Motor neuron (in vitro differentiated cells): ENCODE results near the gene GMPPB. TPM values are rescaled to one million over a fixed set of nuclear protein-coding genes. Genes with fewer than 3 reads are reported as not detected.
A peak's percentile ranks its signal among the peaks of the same experiment; 100 is the strongest.
"Not testable (repeated sequence)": the region's sequence is repeated elsewhere in the genome, so short reads cannot be mapped to it uniquely, and the experiment has no call there.

Source experiments
- ATAC-seq, 8 experiments: fragments of 200-7000 bp; cut with Tn5 transposase; replicated peaks in 6 of 8; 2 replicates each; pipeline ENCODE4 v1.8.0; 2021; ENCODE audit warnings: mild to moderate bottlenecking in 8 of 8, moderate library complexity in 8 of 8
- H3K27ac ChIP-seq, 2 donors: fragments of 250-450 bp; sonication (Bioruptor Pico); 2 replicates each; pipeline ENCODE4 v1.9.0; 2021; ENCODE audit warnings: antibody characterized with exemption in 2 of 2, mild to moderate bottlenecking in 2 of 2, moderate library complexity in 1 of 2
- H3K4me1 ChIP-seq, 2 donors: fragments of 250-450 bp; sonication (Bioruptor Pico); replicated peaks in 1 of 2; 2 replicates each; pipeline ENCODE4 v1.6.1; 2021; ENCODE audit warnings: antibody characterized with exemption in 2 of 2, mild to moderate bottlenecking in 2 of 2, moderate library complexity in 1 of 2
- H3K4me3 ChIP-seq, 5 donors: fragments of 250-450 bp; sonication (Bioruptor Pico); 2 replicates each; pipeline ENCODE4 v1.9.0; 2021; ENCODE audit warnings: antibody characterized with exemption in 5 of 5, mild to moderate bottlenecking in 5 of 5, moderate library complexity in 4 of 5
- WGBS, 10 experiments: fragments of 450-650 bp; shearing (Covaris generic); methylation state at CpG; one replicate each; pipeline ENCODE4 v1.0.0; 2022; 5-methylcytosine and 5-hydroxymethylcytosine counted together
- in situ Hi-C, 9 experiments: fragments of 400-800 bp; cut with MboI; loops; one replicate each; pipeline ENCODE4 v1.15.0; 2021; ENCODE audit warnings: low sequenced_read_pairs in 9 of 9, low pct_unique_long_range_greater_than_20kb in 2 of 9; ENCODE audit not compliant: unreplicated experiment in 9 of 9
- total RNA-seq, 8 experiments: library from RNA; unstranded; fragments of 300-600 nt; gene quantifications; 2 replicates each; pipeline versions ENCODE4 v1.2.3 to v1.2.4, GENCODE V29; 2022

Gene GMPPB
- total RNA-seq, 8 experiments from 2014 or later, result 11.4 to 21.3 (median 16.2) TPM

GRCh38 chr3:49748874-49749273 is 25.1 kb upstream of the GMPPB start:
- H3K4me3 ChIP-seq, in situ Hi-C loops, H3K4me1 ChIP-seq, H3K27ac ChIP-seq: not testable (repeated sequence)
- WGBS, 10 experiments, result 67 to 94% (median 87%) methylated on average over 2 to 3 of the region's 5 CpGs; no CpG with 5 or more reads in 7 of the 10 experiments
- ATAC-seq, result peak in 2 of 8 experiments; percentile 10 to 25

GRCh38 chr3:49747792-49748480 is 24.2 kb upstream of the GMPPB start:
- peak in 3 of 8 experiments; percentile 52 to 86 (median 80) for ATAC-seq
- no peak overlapping the region for H3K27ac ChIP-seq
- 33 to 100% (median 76%) methylated on average over 1 to 11 of the region's 13 CpGs for WGBS, 10 experiments
- H3K4me3 ChIP-seq, result no peak overlapping the region
- no peaks in the 10 kb centered on the region for H3K4me1 ChIP-seq
- in situ Hi-C loops, result no loop called here

GRCh38 chr3:49745986-49746385 is 22.2 kb upstream of the GMPPB start:
- 57 to 100% (median 84%) methylated on average over 1 to 2 of the region's 2 CpGs; no CpG with 5 or more reads in 2 of the 10 experiments for WGBS, 10 experiments
- in situ Hi-C loops, result no loop called here
- no peaks in the 10 kb centered on the region for H3K4me1 ChIP-seq
- no peak overlapping the region for H3K27ac ChIP-seq
- ATAC-seq, result peak in 1 of 8 experiments; percentile 27
- no peak overlapping the region for H3K4me3 ChIP-seq

- no peak for ATAC-seq
- Histone ChIP-seq H3K27ac (no peak overlapping the region), H3K4me3 (no peak overlapping the region), H3K4me1 (no peaks in the 10 kb centered on the region)
- in situ Hi-C loops, result no loop called here
Measured at GRCh38 chr3:49740427-49740826, 16.7 kb upstream of the GMPPB start.

- Histone ChIP-seq H3K27ac (no peak overlapping the region), H3K4me3 (no peak overlapping the region), H3K4me1 (no peaks in the 10 kb centered on the region)
- ATAC-seq, result no peak
- in situ Hi-C loops, result no loop called here
- 92 to 100% (median 100%) methylated on average over 1 to 8 of the region's 11 CpGs; no CpG with 5 or more reads in 2 of the 10 experiments for WGBS, 10 experiments
Measured at GRCh38 chr3:49738067-49738713, 14.4 kb upstream of the GMPPB start.

GRCh38 chr3:49734752-49735151 is 11.0 kb upstream of the GMPPB start:
- H3K4me3 ChIP-seq, result no peak overlapping the region
- ATAC-seq, result no peak
- in situ Hi-C loops, result no loop called here
- H3K4me1 ChIP-seq, result no peaks in the 10 kb centered on the region
- 80 to 100% (median 97%) methylated on average over 1 to 4 of the region's 6 CpGs; no CpG with 5 or more reads in 6 of the 10 experiments for WGBS, 10 experiments
- no peak overlapping the region for H3K27ac ChIP-seq

GRCh38 chr3:49733551-49733950 is 9.8 kb upstream of the GMPPB start:
- WGBS, 10 experiments, result 56 to 100% (median 100%) methylated on average over 1 of the region's 1 CpG; no CpG with 5 or more reads in 5 of the 10 experiments
- ATAC-seq, result peak in 2 of 8 experiments; percentile 28 to 36
- H3K27ac ChIP-seq, result no peak overlapping the region
- in situ Hi-C loops, result no loop called here
- no peak overlapping the region for H3K4me3 ChIP-seq
- no peaks in the 10 kb centered on the region for H3K4me1 ChIP-seq

GRCh38 chr3:49732597-49732996 is 8.8 kb upstream of the GMPPB start:
- H3K27ac ChIP-seq, result no peak overlapping the region
- no peak overlapping the region for H3K4me3 ChIP-seq
- no peaks in the 10 kb centered on the region for H3K4me1 ChIP-seq
- ATAC-seq, result no peak
- WGBS, 10 experiments, result 67 to 100% (median 92%) methylated on average over 1 to 10 of the region's 11 CpGs
- in situ Hi-C loops, result no loop called here

- no peak overlapping the region for H3K4me3 ChIP-seq
- 81 to 100% (median 100%) methylated on average over 1 to 4 of the region's 4 CpGs; no CpG with 5 or more reads in 5 of the 10 experiments for WGBS, 10 experiments
- in situ Hi-C loops, result no loop called here
- no peaks in the 10 kb centered on the region for H3K4me1 ChIP-seq
- H3K27ac ChIP-seq, result no peak overlapping the region
- no peak for ATAC-seq
Measured at GRCh38 chr3:49729966-49730609, 6.3 kb upstream of the GMPPB start.

GRCh38 chr3:49727924-49728361 is 4.2 kb upstream of the GMPPB start:
- WGBS, 10 experiments, result 92 to 100% (median 100%) methylated on average over 1 to 12 of the region's 15 CpGs; no CpG with 5 or more reads in 3 of the 10 experiments

GRCh38 chr3:49727154-49727923 is 3.6 kb upstream of the GMPPB start:
- WGBS, 10 experiments, result 78 to 100% (median 97%) methylated on average over 1 to 5 of the region's 19 CpGs; no CpG with 5 or more reads in 2 of the 10 experiments
- Histone ChIP-seq H3K27ac (no peak overlapping the region), H3K4me3 (no peak overlapping the region), H3K4me1 (peaks cover 11 to 13% of the 10 kb centered on the region in 2 donors)
- in situ Hi-C loops, result no loop called here
- no peak for ATAC-seq

More at GRCh38 chr3:49727924-49728361, 4.2 kb upstream of the GMPPB start:
- no peak overlapping the region for H3K4me3 ChIP-seq
- ATAC-seq, result no peak
- no peak overlapping the region for H3K27ac ChIP-seq
- peaks cover 6 to 9% of the 10 kb centered on the region in 2 donors for H3K4me1 ChIP-seq
- in situ Hi-C loops, result no loop called here

- H3K27ac ChIP-seq, result no peak overlapping the region
- no peak for ATAC-seq
- in situ Hi-C loops, result no loop called here
- no peak overlapping the region for H3K4me3 ChIP-seq
- 67 to 100% (median 89%) methylated on average over 1 to 5 of the region's 11 CpGs; no CpG with 5 or more reads in 5 of the 10 experiments for WGBS, 10 experiments
- H3K4me1 ChIP-seq, result peaks cover 11 to 13% of the 10 kb centered on the region in 2 donors
Measured at GRCh38 chr3:49725906-49726681, 2.3 kb upstream of the GMPPB start.
